Heart right ventricle (tissue), 16 donors: ENCODE data around the gene EPB41L2. TPM values are rescaled to one million over a fixed set of nuclear protein-coding genes. Genes with fewer than 3 reads are reported as not detected.

Experiments used
- ATAC-seq, 8 donors: fragments of 200-7000 bp; cut with Tn5 transposase; one replicate each; pipeline ENCODE4 v1.9.1; 2020; ENCODE audit warnings: mild to moderate bottlenecking in 8 of 8, moderate library complexity in 8 of 8, moderate number of reproducible peaks in 1 of 8
- DNase-seq, 2 donors: peaks; one replicate each; pipeline ENCODE4 v3.0.0-alpha.2; 2020
- H3K27ac ChIP-seq, 10 donors: fragments of 200-600 bp; sonication (generic) in 2 of 10; one replicate each; pipeline versions ENCODE4 v1.5.0 to v1.8.0; 2020 to 2022; ENCODE audit warnings: mild to moderate bottlenecking in 3 of 10
- H3K27me3 ChIP-seq, 7 donors: fragments of 200-600 bp; one replicate each; pipeline ENCODE4 v1.8.0; 2021 to 2022; ENCODE audit warnings: mild to moderate bottlenecking in 2 of 7
- H3K36me3 ChIP-seq, 9 donors: fragments of 200-600 bp; sonication (generic) in 1 of 9; one replicate each; pipeline versions ENCODE4 v1.5.0 to v1.8.0; 2020 to 2022; ENCODE audit warnings: mild to moderate bottlenecking in 2 of 9
- H3K4me1 ChIP-seq, 9 donors: fragments of 200-600 bp; sonication (generic) in 1 of 9; one replicate each; pipeline versions ENCODE4 v1.5.0 to v1.8.0; 2020 to 2022; ENCODE audit warnings: mild to moderate bottlenecking in 4 of 9
- H3K4me3 ChIP-seq, 10 donors: fragments of 200-600 bp; sonication (generic) in 2 of 10; one replicate each; pipeline versions ENCODE4 v1.5.0 to v1.8.0; 2020 to 2022; ENCODE audit warnings: mild to moderate bottlenecking in 7 of 10, moderate library complexity in 2 of 10
- H3K9me3 ChIP-seq, 11 donors: fragments of 200-600 bp in 10 of 11; sonication (generic) in 2 of 11; one replicate each; pipeline versions ENCODE4 v1.5.0 to v1.8.0; 2013 to 2022; ENCODE audit warnings: mild to moderate bottlenecking in 2 of 11, control low read depth in 1 of 11, moderate library complexity in 1 of 11
- CTCF ChIP-seq, 9 donors: fragments of 200-600 bp; sonication (generic) in 2 of 9; IDR thresholded peaks; one replicate each; pipeline versions ENCODE4 v1.5.0 to v1.8.0; 2021 to 2022; ENCODE audit warnings: antibody characterized with exemption in 9 of 9, mild to moderate bottlenecking in 5 of 9, moderate library complexity in 1 of 9
- WGBS, 2 donors: extraction: QIAGEN DNeasy Blood & Tissue Kit; methylation state at CpG; one replicate each; pipeline ENCODE4 v1.1.7; 2013; ENCODE audit warnings: inconsistent platforms in 1 of 2; 5-methylcytosine and 5-hydroxymethylcytosine counted together
- intact Hi-C, 10 donors: fragments of 100-400 bp; cut with DNase I; formaldehyde crosslinking; loops; one replicate each; pipeline versions ENCODE4 v1.11.1 to v1.14.2; 2022
- polyA plus RNA-seq, 2 donors: library from polyadenylated mRNA; stranded (reverse); fragments of 200-250 nt; gene quantifications; one replicate each; pipeline ENCODE4 v1.2.3, GENCODE V29; 2013
- total RNA-seq, 10 donors: library from RNA; stranded (reverse); fragmentation: NEBNext Ultra II Directional in 3 of 10; extraction: Animal tissue kit (Norgen Biotek cat#: 25700) in 3 of 10; gene quantifications; one replicate each; pipeline versions ENCODE4 v1.2.1 to v1.2.4, GENCODE V29; 2021 to 2023
- donor health status: Arrhythmogenic right ventricular cardiomyopathy.
- donor health status: ischemic (EF 13 %, LVEDD 7.1; RV severe dilation, severe dysfunction).
- donor health status: healthy with polysubstance abuse.
- donor health status: DM: no; HTN: yes; CAD: no.
- donor health status: DM: no; HTN: no; CAD: no.
- donor health status: ischemic (EF 25% LVEDD 6.9; RV normal size, moderate dysfunction).
- donor health status: ischemic (EF 25% LVEDD 5.7; RV mildly dilated, moderate dysfunction).
- donor health status: healthy.
- donor health status: DM: yes; HTN: yes; CAD: no.
- donor health status: Ischemic cardiomyopathy.
- donor health status: ischemic (EF 35%, LVEDD 5.7; RV mildly dilated, moderate dysfunction).
- donor health status: nonischemic (EF 11% LVEDD 7.7; RV severe dilation, severe dysfunction).
- donor health status: DM: yes; HTN: yes; CAD: no.
- donor health status: PGD.
- donor health status: ischemic (EF 29% LVEDD 5.4; RV normal size, mild dysfunction).
- donor health status: nonischemic (EF 23%, LVEDD 6.1; RV moderate dilation, normal function).

Gene EPB41L2
- total and polyA plus RNA-seq, 12 donors: 18.0 to 98.6 (median 55.1) TPM

GRCh38 chr6:131001111-131001736 is 61.8 kb downstream of the EPB41L2 start:
- peaks cover 0 to 91% (median 48%) of the 10 kb centered on the region in 9 donors for H3K4me1 ChIP-seq
- no peak for TF ChIP-seq CTCF (IDR thresholded peaks at IDR 0.05)
- 57 to 63% methylated on average over 12 of the region's 12 CpGs for WGBS, 2 donors

GRCh38 chr6:131000544-131000943 is 62.5 kb downstream of the EPB41L2 start:
- no peak overlapping the region for H3K4me3 ChIP-seq
- H3K36me3 ChIP-seq: no peaks in the 10 kb centered on the region
- H3K9me3 ChIP-seq: no peaks in the 10 kb centered on the region
- intact Hi-C loops: loop anchor here in 1 of 10 donors (5.0 kb wide), 2 partner anchors 33 to 62 kb away; partner anchors contain the start of gene EPB41L2
- DNase-seq: no peak
- H3K27ac ChIP-seq: peak overlapping the region in 2 of 10 donors; percentile 41 to 58
- H3K4me1 ChIP-seq: peaks cover 0 to 91% (median 49%) of the 10 kb centered on the region in 9 donors
- ATAC-seq: no peak
- no peaks in the 10 kb centered on the region for H3K27me3 ChIP-seq
- no peak for TF ChIP-seq CTCF (IDR thresholded peaks at IDR 0.05)
- WGBS, 2 donors: 63 to 65% methylated on average over 6 of the region's 6 CpGs

More at GRCh38 chr6:131001111-131001736, 61.8 kb downstream of the EPB41L2 start:
- ATAC-seq: peak in 1 of 8 donors; percentile 26
- Histone ChIP-seq H3K36me3 (no peaks in the 10 kb centered on the region), H3K9me3 (peaks cover 0 to under 1% (median 0%) of the 10 kb centered on the region in 11 donors), H3K27me3 (no peaks in the 10 kb centered on the region), H3K4me3 (peak overlapping the region in 3 of 10 donors; percentile 16 to 28 (median 25)), H3K27ac (peak overlapping the region in 3 of 10 donors; percentile 5 to 58 (median 41))
- no peak for DNase-seq
- intact Hi-C loops: loop anchor here in 1 of 10 donors (5.0 kb wide), 2 partner anchors 34 to 61 kb away; partner anchors contain the start of gene EPB41L2

- H3K4me3 ChIP-seq: peak overlapping the region in 2 of 10 donors; percentile 1 to 4
- no peaks in the 10 kb centered on the region for H3K27me3 ChIP-seq
- no peaks in the 10 kb centered on the region for H3K9me3 ChIP-seq
- peaks cover 0 to 64% (median 30%) of the 10 kb centered on the region in 9 donors for H3K4me1 ChIP-seq
- ATAC-seq (no peak), DNase-seq (no peak)
- TF ChIP-seq CTCF (IDR thresholded peaks at IDR 0.05): no peak
- intact Hi-C loops: no loop called here
- no peaks in the 10 kb centered on the region for H3K36me3 ChIP-seq
- WGBS, 2 donors: 43 to 50% methylated on average over 6 of the region's 6 CpGs
- H3K27ac ChIP-seq: peak overlapping the region in 3 of 10 donors; percentile 7 to 17 (median 11)
Observed at GRCh38 chr6:130997061-130997753, 65.8 kb downstream of the EPB41L2 start.

- H3K9me3 ChIP-seq: no peaks in the 10 kb centered on the region
- no peak overlapping the region for H3K27ac ChIP-seq
- 85 to 91% methylated on average over 1 of the region's 1 CpG for WGBS, 2 donors
- H3K4me3 ChIP-seq: no peak overlapping the region
- ATAC-seq (no peak), DNase-seq (no peak)
- H3K36me3 ChIP-seq: no peaks in the 10 kb centered on the region
- intact Hi-C loops: no loop called here
- no peaks in the 10 kb centered on the region for H3K27me3 ChIP-seq
- TF ChIP-seq CTCF (IDR thresholded peaks at IDR 0.05): no peak
- peaks cover 0 to 60% (median 26%) of the 10 kb centered on the region in 9 donors for H3K4me1 ChIP-seq
Observed at GRCh38 chr6:130996635-130997034, 66.4 kb downstream of the EPB41L2 start.
